Stomach (tissue), 9 donors: Measurements from ENCODE around the gene TRIO. TPM values are rescaled to one million over a fixed set of nuclear protein-coding genes. Genes with fewer than 3 reads are reported as not detected.

Experiments
- DNase-seq, 2 donors: peaks; one replicate each; pipeline versions ENCODE4 v3.0.0 to v3.0.0-alpha.2; 2013 to 2019
- H3K27ac ChIP-seq, 5 donors: fragments of 200-600 bp in 4 of 5; sonication (generic) in 4 of 5; one replicate each; pipeline ENCODE4 v1.5.1; 2013 to 2019; ENCODE audit warnings: mild to moderate bottlenecking in 1 of 5, moderate library complexity in 1 of 5
- H3K27me3 ChIP-seq, 3 donors: fragments of 200-600 bp; sonication (generic); one replicate each; pipeline ENCODE4 v1.5.1; 2017 to 2019; ENCODE audit warnings: mixed run types in 1 of 3
- H3K36me3 ChIP-seq, 4 donors: fragments of 200-600 bp; sonication (generic); 1 replicate in 3 of 4; 2 replicates in 1 of 4; pipeline ENCODE4 v1.5.1; 2016 to 2019
- H3K4me1 ChIP-seq, 4 donors: fragments of 200-600 bp; sonication (generic); one replicate each; pipeline ENCODE4 v1.5.1; 2016 to 2019
- H3K4me3 ChIP-seq, 4 donors: fragments of 200-600 bp; sonication (generic) in 3 of 4; one replicate each; pipeline ENCODE4 v1.5.1; 2016 to 2019; ENCODE audit warnings: mild to moderate bottlenecking in 1 of 4
- H3K9me3 ChIP-seq, 4 donors: fragments of 200-600 bp; sonication (generic); one replicate each; pipeline ENCODE4 v1.5.1; 2016 to 2019
- CTCF ChIP-seq, 7 experiments: fragments of 450-650 bp in 4 of 7; fragments of 200-600 bp in 3 of 7; sonication (generic) in 3 of 7; IDR thresholded peaks; one replicate each; pipeline ENCODE4 v1.5.1; 2016 to 2019; ENCODE audit warnings: antibody characterized with exemption in 7 of 7, control low read depth in 2 of 7, mild to moderate bottlenecking in 1 of 7
- EP300 ChIP-seq: sonication (generic); formaldehyde crosslinking; IDR thresholded peaks from one replicate; pipeline ENCODE4 v1.6.1; 2017; ENCODE audit warnings: antibody characterized with exemption
- POLR2A ChIP-seq, 4 donors: fragments of 450-650 bp; IDR thresholded peaks; one replicate each; pipeline ENCODE4 v1.6.1; 2016; ENCODE audit warnings: antibody characterized with exemption in 4 of 4, control low read depth in 2 of 4, mild to moderate bottlenecking in 1 of 4, moderate library complexity in 1 of 4
- POLR2AphosphoS5 ChIP-seq, 3 donors: sonication (generic); formaldehyde crosslinking; IDR thresholded peaks; one replicate each; pipeline ENCODE4 v1.6.1; 2016; ENCODE audit warnings: antibody characterized with exemption in 3 of 3
- WGBS, 5 donors: extraction: QIAGEN DNeasy Blood & Tissue Kit in 3 of 5; methylation state at CpG; one replicate each; pipeline versions ENCODE4 v1.1.5 to v1.1.7; 2013 to 2018; 5-methylcytosine and 5-hydroxymethylcytosine counted together
- intact Hi-C: fragments of 100-400 bp; cut with DNase I; formaldehyde crosslinking; loops from one replicate; pipeline ENCODE4 v1.15.1; 2023; ENCODE audit warnings: low total_unique reads
- polyA plus RNA-seq, 3 donors: library from polyadenylated mRNA; stranded (reverse); fragments of 200-250 nt; gene quantifications; one replicate each; pipeline ENCODE4 v1.2.3, GENCODE V29; 2013
- total RNA-seq, 5 donors: library from RNA; depleted of rRNA; stranded (reverse); fragments of >200 nt; gene quantifications; one replicate each; pipeline versions ENCODE4 v1.1.0 to v1.2.3, GENCODE V29; 2014 to 2016
- donor health status: healthy with polysubstance abuse.
- donor health status: Bipolar disorder and iron deficiency.
- donor health status: healthy.

Gene TRIO
- total and polyA plus RNA-seq, 8 donors = 9.9 to 558 (median 127) TPM

DNA sequence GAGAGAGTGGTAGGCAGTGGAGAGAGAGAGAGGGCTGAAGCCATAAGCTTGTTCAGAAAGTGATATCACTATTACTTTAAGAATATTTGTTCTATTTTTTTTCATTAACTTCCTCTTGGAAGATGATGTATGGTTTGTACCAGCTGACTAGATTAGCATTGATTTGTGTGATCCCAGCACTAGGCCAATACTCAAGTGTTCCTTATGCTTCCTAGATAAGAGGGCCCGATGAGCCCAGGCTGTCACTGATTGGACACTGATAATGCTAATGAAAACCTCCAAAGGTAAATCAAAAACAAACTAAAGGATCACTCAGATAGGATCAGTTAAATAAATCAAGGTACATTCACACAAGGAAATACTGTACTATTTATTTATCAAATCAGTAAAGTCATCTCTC lies 385.8 kb downstream of the TRIO start:
- intact Hi-C loops = no loop called here
- DNase-seq = no peak
- no peaks in the 10 kb centered on the region for H3K9me3 ChIP-seq
- H3K4me3 ChIP-seq = no peak overlapping the region
- H3K27me3 ChIP-seq = no peaks in the 10 kb centered on the region
- H3K4me1 ChIP-seq = no peaks in the 10 kb centered on the region
- no peaks in the 10 kb centered on the region for H3K36me3 ChIP-seq
- WGBS, 5 donors = 3 to 32% (median 13%) methylated on average over 1 of the region's 1 CpG
- TF ChIP-seq POLR2A (IDR thresholded peaks at IDR 0.05) (no peak), POLR2AphosphoS5 (IDR thresholded peaks at IDR 0.05) (no peak), CTCF (IDR thresholded peaks at IDR 0.05) (no peak), EP300 (no peak)
- H3K27ac ChIP-seq = no peak overlapping the region

- WGBS, 5 donors = 71 to 87% (median 71%) methylated on average over 7 of the region's 7 CpGs
- Histone ChIP-seq H3K27ac (no peak overlapping the region), H3K9me3 (no peaks in the 10 kb centered on the region), H3K36me3 (no peaks in the 10 kb centered on the region), H3K4me3 (no peak overlapping the region), H3K27me3 (no peaks in the 10 kb centered on the region), H3K4me1 (no peaks in the 10 kb centered on the region)
- DNase-seq = no peak
- TF ChIP-seq CTCF (IDR thresholded peaks at IDR 0.05) = no peak
- TF ChIP-seq EP300 = no peak
- no peak for TF ChIP-seq POLR2AphosphoS5 (IDR thresholded peaks at IDR 0.05)
- TF ChIP-seq POLR2A (IDR thresholded peaks at IDR 0.05) = no peak
- intact Hi-C loops = no loop called here
These were observed 388.5 kb downstream of the TRIO start for GRCh38 chr5:14531668-14532067.

DNA sequence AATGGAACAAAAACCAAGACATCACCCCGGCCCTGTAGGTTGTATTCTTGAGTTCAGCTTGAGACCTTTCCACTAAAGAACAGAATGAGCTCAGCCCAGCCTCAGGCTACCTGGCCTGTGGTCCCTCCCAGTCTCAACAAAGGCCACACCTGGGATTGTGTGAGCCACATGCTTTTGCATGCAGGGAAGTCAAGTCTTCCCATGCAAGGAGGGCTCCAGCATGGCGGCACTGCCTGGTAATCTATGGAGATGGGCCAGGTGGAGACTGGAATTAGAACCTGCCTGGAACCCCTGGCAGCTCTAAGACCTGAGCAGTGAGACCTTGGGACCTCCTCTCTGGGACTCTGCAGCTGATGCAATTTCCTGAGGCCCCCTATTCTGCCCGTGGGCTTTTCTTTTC lies 389.0 kb downstream of the TRIO start:
- intact Hi-C loops = no loop called here
- WGBS, 5 donors = 68 to 93% (median 69%) methylated on average over 3 of the region's 3 CpGs

DNA sequence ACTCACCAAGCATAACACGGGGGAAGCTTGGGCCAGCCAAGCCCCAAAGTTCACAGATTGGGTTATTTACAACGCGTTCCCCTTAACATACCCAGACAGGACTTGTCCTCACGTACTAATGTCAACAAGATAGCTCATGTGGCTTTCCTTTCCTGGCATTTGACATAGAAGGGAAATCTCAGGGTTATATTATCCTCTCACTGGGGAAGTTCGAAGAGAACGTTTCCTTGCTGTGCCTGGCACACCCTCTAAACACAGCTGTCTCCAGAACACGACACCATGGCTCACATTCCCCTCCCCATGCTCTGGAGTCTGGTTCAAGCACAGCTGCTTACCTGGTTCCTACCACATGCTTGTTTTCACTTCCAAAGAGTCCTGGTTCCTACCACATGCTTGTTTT lies 391.6 kb downstream of the TRIO start:
- intact Hi-C loops = no loop called here

More for the DNA sequence above, 389.0 kb downstream of the TRIO start:
- TF ChIP-seq EP300 (no peak), POLR2A (IDR thresholded peaks at IDR 0.05) (no peak), POLR2AphosphoS5 (IDR thresholded peaks at IDR 0.05) (no peak), CTCF (IDR thresholded peaks at IDR 0.05) (no peak)
- no peaks in the 10 kb centered on the region for H3K4me1 ChIP-seq
- no peaks in the 10 kb centered on the region for H3K9me3 ChIP-seq
- H3K27me3 ChIP-seq = no peaks in the 10 kb centered on the region
- no peaks in the 10 kb centered on the region for H3K36me3 ChIP-seq
- DNase-seq = no peak
- no peak overlapping the region for H3K4me3 ChIP-seq
- no peak overlapping the region for H3K27ac ChIP-seq

More for the DNA sequence above, 391.6 kb downstream of the TRIO start:
- 7 to 22% (median 13%) methylated on average over 6 to 7 of the region's 7 CpGs for WGBS, 5 donors
- Histone ChIP-seq H3K27me3 (no peaks in the 10 kb centered on the region), H3K27ac (no peak overlapping the region), H3K4me1 (no peaks in the 10 kb centered on the region), H3K4me3 (no peak overlapping the region), H3K9me3 (no peaks in the 10 kb centered on the region), H3K36me3 (no peaks in the 10 kb centered on the region)
- TF ChIP-seq POLR2A (IDR thresholded peaks at IDR 0.05) (no peak), CTCF (IDR thresholded peaks at IDR 0.05) (no peak), POLR2AphosphoS5 (IDR thresholded peaks at IDR 0.05) (no peak), EP300 (no peak)
- DNase-seq = peak in 1 of 2 donors; percentile 26
